Measurements from ENCODE around the gene SORBS1.

- TF ChIP-seq GATA2 (IDR thresholded peaks at IDR 0.05; ENCODE audit: low read depth, low read length), result no peak
- TF ChIP-seq GATA3 (IDR thresholded peaks at IDR 0.05; ENCODE audit: low read depth, low read length), result no peak
These were observed 86.8 kb downstream of the SORBS1 start for GRCh38 chr10:95474228-95475002.

Measured in SH-SY5Y (cell line).